22Rv1 (cell line): ENCODE data around the gene SMPDL3B.

Source experiments
- CTCF ChIP-seq: fragments of 450-650 bp; IDR thresholded peaks from 2 replicates; pipeline ENCODE4 v1.5.1; 2017; ENCODE audit warnings: mild to moderate bottlenecking
- ZFX ChIP-seq: fragments of 450-650 bp; IDR thresholded peaks from 2 replicates; pipeline ENCODE4 v1.6.1; 2017; ENCODE audit warnings: antibody characterized with exemption, borderline replicate concordance

GRCh38 chr1:28002600-28002999 is 67.8 kb downstream of the SMPDL3B start:
- TF ChIP-seq CTCF (no peak), ZFX (no peak)
